HG03060 (cell line): ENCODE measurements around the gene HLA-DMA.
"Not testable (repeated sequence)": the region's sequence is repeated elsewhere in the genome, so short reads cannot be mapped to it uniquely, and the experiment has no call there.

Experiments
- ATAC-seq: cut with Tn5 transposase; IDR thresholded peaks from one replicate; pipeline ENCODE4 v1.9.1; 2021; ENCODE audit warnings: low read depth, moderate number of reproducible peaks; ENCODE audit not compliant: unreplicated experiment

Gene HLA-DMA

GRCh38 chr6:32956176-32956575 lies 3.3 kb upstream of the HLA-DMA start:
- no peak for ATAC-seq

GRCh38 chr6:32954986-32955802 lies 2.3 kb upstream of the HLA-DMA start:
- no peak for ATAC-seq

GRCh38 chr6:32954267-32954666 lies 1.4 kb upstream of the HLA-DMA start:
- ATAC-seq, result no peak

GRCh38 chr6:32953775-32954174 lies 878 bp upstream of the HLA-DMA start:
- ATAC-seq, result no peak

GRCh38 chr6:32950449-32950848 lies 2.4 kb downstream of the HLA-DMA start:
- ATAC-seq, result no peak

- no peak for ATAC-seq
Measured at GRCh38 chr6:32950010-32950409, 2.9 kb downstream of the HLA-DMA start.

GRCh38 chr6:32949113-32949512 lies 3.8 kb downstream of the HLA-DMA start:
- ATAC-seq, result no peak

- no peak for ATAC-seq
Measured at GRCh38 chr6:32947552-32948465, 5.1 kb downstream of the HLA-DMA start.

GRCh38 chr6:32946893-32947292 lies 6.0 kb downstream of the HLA-DMA start:
- no peak for ATAC-seq

GRCh38 chr6:32945953-32946352 lies 6.9 kb downstream of the HLA-DMA start:
- ATAC-seq, result no peak

- no peak for ATAC-seq
Measured at GRCh38 chr6:32945108-32945760, 7.7 kb downstream of the HLA-DMA start.

GRCh38 chr6:32943864-32944649 lies 8.8 kb downstream of the HLA-DMA start:
- peak; percentile 33 for ATAC-seq

- ATAC-seq, result not testable (repeated sequence)
Measured at GRCh38 chr6:32942555-32943123, 10.3 kb downstream of the HLA-DMA start.

GRCh38 chr6:32941214-32941768 lies 11.6 kb downstream of the HLA-DMA start:
- ATAC-seq, result peak; percentile 39

GRCh38 chr6:32940656-32941213 lies 12.2 kb downstream of the HLA-DMA start, which contains the start of gene HLA-DMB:
HLA-DMB (minus strand) TSS chr6:32941028; CDS start chr6:32940807, 221 bp downstream.
- no peak for ATAC-seq

- ATAC-seq, result no peak
Measured at GRCh38 chr6:32938494-32938893, 14.4 kb downstream of the HLA-DMA start.

- ATAC-seq, result no peak
Measured at GRCh38 chr6:32937230-32937633, 15.7 kb downstream of the HLA-DMA start.

GRCh38 chr6:32936239-32937152 lies 16.4 kb downstream of the HLA-DMA start:
- no peak for ATAC-seq
